Common myeloid progenitor, CD34-positive (primary cell): ENCODE measurements around the gene EFNA4.

ENCODE experiments used
- CTCF ChIA-PET: fragments of 350-600 bp; sonication (Branson Sonifier 250); formaldehyde crosslinking; loops from one replicate; lab custom pipeline; 2021; ENCODE audit warnings: antibody characterized with exemption; lab: Charles Lee
- POLR2A ChIA-PET: fragments of 350-600 bp; sonication (Branson Sonifier 250); formaldehyde crosslinking; loops from one replicate; lab custom pipeline; 2021; ENCODE audit warnings: antibody characterized with exemption; lab: Charles Lee
- DNase-seq, 3 donors: peaks; one replicate each; pipeline versions ENCODE4 v3.0.0 to v3.0.0-alpha.2; 2013
- H3K27ac ChIP-seq, 2 experiments: 1 replicate in 1 of 2; 2 replicates in 1 of 2; pipeline ENCODE4 v1.7.0; 2013; ENCODE audit warnings: inconsistent platforms in 2 of 2, low read length in 2 of 2, mild to moderate bottlenecking in 2 of 2, low read depth in 1 of 2, moderate library complexity in 1 of 2; ENCODE audit not compliant: severe bottlenecking in 2 of 2, insufficient read depth in 1 of 2, poor library complexity in 1 of 2
- H3K27me3 ChIP-seq, 5 experiments: replicated peaks in 2 of 5; 1 replicate in 3 of 5; 2 replicates in 2 of 5; pipeline versions ENCODE4 v1.6.1 to v1.7.0; 2013; ENCODE audit warnings: low read length in 4 of 5, mild to moderate bottlenecking in 2 of 5, moderate library complexity in 2 of 5, inconsistent platforms in 1 of 5; ENCODE audit not compliant: insufficient read depth in 5 of 5, control insufficient read depth in 4 of 5
- H3K36me3 ChIP-seq, 4 experiments: 1 replicate in 2 of 4; 2 replicates in 2 of 4; pipeline versions ENCODE4 v1.6.1 to v1.7.0; 2013; ENCODE audit warnings: low read length in 3 of 4, control low read depth in 1 of 4, mild to moderate bottlenecking in 1 of 4; ENCODE audit not compliant: control insufficient read depth in 4 of 4, insufficient read depth in 4 of 4
- H3K4me1 ChIP-seq, 4 experiments: 1 replicate in 3 of 4; 2 replicates in 1 of 4; pipeline versions ENCODE4 v1.6.1 to v1.7.1; 2013; ENCODE audit warnings: low read length in 3 of 4, mild to moderate bottlenecking in 3 of 4, control low read depth in 1 of 4, inconsistent platforms in 1 of 4, moderate library complexity in 1 of 4; ENCODE audit not compliant: control insufficient read depth in 4 of 4, insufficient read depth in 4 of 4; ENCODE audit errors: control extremely low read depth in 1 of 4
- H3K4me3 ChIP-seq, 7 experiments: 1 replicate in 4 of 7; 2 replicates in 3 of 7; pipeline versions ENCODE4 v1.5.1 to v1.7.0; 2013; ENCODE audit warnings: mild to moderate bottlenecking in 7 of 7, low read length in 6 of 7, moderate library complexity in 6 of 7, inconsistent platforms in 2 of 7, low read depth in 2 of 7, control low read depth in 1 of 7; ENCODE audit not compliant: insufficient read depth in 4 of 7, control insufficient read depth in 1 of 7; ENCODE audit errors: extremely low read depth in 1 of 7
- H3K9me3 ChIP-seq, 5 experiments: 1 replicate in 4 of 5; 2 replicates in 1 of 5; pipeline versions ENCODE4 v1.6.1 to v1.7.1; 2013; ENCODE audit warnings: low read length in 4 of 5, mild to moderate bottlenecking in 2 of 5, inconsistent platforms in 1 of 5, low read depth in 1 of 5, moderate library complexity in 1 of 5; ENCODE audit not compliant: control insufficient read depth in 4 of 5, insufficient read depth in 2 of 5; ENCODE audit errors: control extremely low read depth in 1 of 5
- WGBS: methylation state at CpG from one replicate; pipeline ENCODE4 v1.1.5; 2013; ENCODE audit not compliant: insufficient coverage; 5-methylcytosine and 5-hydroxymethylcytosine counted together

EFNA4 gene

DNA sequence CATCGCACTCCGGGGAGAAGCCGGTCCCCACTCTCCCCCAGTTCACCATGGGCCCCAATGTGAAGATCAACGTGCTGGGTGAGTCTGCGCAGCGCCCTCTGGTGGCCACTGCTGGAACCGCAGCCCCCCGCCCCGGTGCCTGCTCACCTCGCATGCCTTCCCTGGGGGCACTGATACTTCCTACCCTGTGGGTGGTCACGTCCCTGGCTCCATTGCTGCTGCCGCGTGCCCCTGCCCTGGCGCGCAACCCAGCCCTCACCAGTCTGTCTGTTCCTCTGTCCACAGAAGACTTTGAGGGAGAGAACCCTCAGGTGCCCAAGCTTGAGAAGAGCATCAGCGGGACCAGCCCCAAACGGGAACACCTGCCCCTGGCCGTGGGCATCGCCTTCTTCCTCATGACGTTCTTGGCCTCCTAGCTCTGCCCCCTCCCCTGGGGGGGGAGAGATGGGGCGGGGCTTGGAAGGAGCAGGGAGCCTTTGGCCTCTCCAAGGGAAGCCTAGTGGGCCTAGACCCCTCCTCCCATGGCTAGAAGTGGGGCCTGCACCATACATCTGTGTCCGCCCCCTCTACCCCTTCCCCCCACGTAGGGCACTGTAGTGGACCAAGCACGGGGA lies 22.7 kb downstream of the EFNA4 start:
- DNase-seq, result peak in 2 of 3 donors; percentile 80
- Histone ChIP-seq H3K27me3 (peaks cover 0 to 29% (median 18%) of the 10 kb centered on the region in 5 experiments), H3K4me3 (peak overlapping the region in 5 of 7 experiments; percentile 35 to 92 (median 82)), H3K27ac (no peak overlapping the region), H3K9me3 (no peaks in the 10 kb centered on the region), H3K36me3 (no peaks in the 10 kb centered on the region), H3K4me1 (peaks cover 2 to 54% (median 51%) of the 10 kb centered on the region in 4 experiments)
- WGBS, result 10% methylated on average over 21 of the region's 24 CpGs
- ChIA-PET CTCF (interaction anchor here (0.7 to 5.5 kb wide), 18 partner anchors 9 to 91 kb away, joined by 3 to 168 read pairs (median 12); partner anchors contain the start of genes ADAM15, EFNA4, KRTCAP2 and SLC50A1), POLR2A (interaction anchor here (2.1 kb wide), 1 partner anchor 87 kb away, joined by 5 read pairs; the partner anchor contains the start of gene KRTCAP2)

- WGBS, result 62% methylated on average over 4 of the region's 8 CpGs
- H3K4me1 ChIP-seq, result peaks cover 0 to 52% (median 48%) of the 10 kb centered on the region in 4 experiments
- no peaks in the 10 kb centered on the region for H3K36me3 ChIP-seq
- H3K9me3 ChIP-seq, result no peaks in the 10 kb centered on the region
- POLR2A ChIA-PET, result interaction anchor here (2.1 kb wide), 1 partner anchor 86 kb away, joined by 5 read pairs; the partner anchor contains the start of gene KRTCAP2
- peaks cover 0 to 21% (median 14%) of the 10 kb centered on the region in 5 experiments for H3K27me3 ChIP-seq
- DNase-seq, result peak in 1 of 3 donors; percentile 28
- CTCF ChIA-PET, result interaction anchor here (0.7 to 5.5 kb wide), 12 partner anchors 9 to 86 kb away, joined by 3 to 168 read pairs (median 12); partner anchors contain the start of genes ADAM15, EFNA4, KRTCAP2 and SLC50A1
- no peak overlapping the region for H3K27ac ChIP-seq
- H3K4me3 ChIP-seq, result peak overlapping the region in 2 of 7 experiments; percentile 17 to 83
Measured at GRCh38 chr1:155086856-155087535, 23.5 kb downstream of the EFNA4 start.

DNA sequence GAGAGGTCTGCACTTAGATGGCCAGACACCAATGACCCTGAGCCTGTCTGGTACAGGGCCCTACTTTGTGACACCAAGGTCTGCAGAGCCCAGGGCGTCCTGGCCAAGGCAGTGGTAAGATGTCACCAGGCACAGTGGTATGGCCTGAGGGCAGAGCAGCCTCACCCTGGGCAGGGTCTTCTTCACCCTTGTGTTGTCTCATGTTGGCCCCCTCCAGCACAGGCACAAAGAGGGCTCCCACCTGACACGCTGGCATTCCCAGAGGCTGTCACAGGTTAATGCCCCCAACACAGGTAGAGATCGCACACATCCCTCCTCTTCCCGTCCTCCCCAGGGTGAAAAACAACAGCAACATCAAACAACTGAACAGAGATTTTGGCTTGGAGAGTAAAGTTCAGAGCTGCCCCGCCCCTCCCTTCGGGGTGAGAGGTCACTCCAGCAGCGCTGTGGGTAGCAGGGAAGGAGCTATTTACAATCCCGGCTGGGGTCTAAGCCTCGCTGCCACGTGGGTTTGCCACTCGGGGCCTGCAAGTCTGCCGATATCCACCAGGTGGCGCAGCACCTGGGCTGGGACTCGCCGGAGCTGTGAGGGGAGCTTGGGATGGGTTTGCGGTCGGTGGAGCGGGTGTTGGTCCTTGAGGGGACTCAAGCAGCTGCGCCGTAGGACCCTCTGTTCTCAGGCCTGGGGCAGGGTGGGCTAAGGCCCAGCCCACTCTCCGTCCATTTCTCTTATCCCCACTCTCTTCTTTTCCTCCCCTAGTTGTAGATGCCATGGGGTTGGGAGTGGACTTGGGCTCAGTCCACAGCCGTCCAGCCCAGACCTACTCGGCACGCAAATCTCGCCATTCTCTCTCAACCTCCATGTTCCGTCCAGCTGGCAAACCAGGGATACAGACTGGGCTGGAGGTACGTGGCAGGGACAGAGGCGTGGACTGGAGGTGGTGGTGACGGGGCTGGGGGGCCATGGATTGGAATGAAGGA lies 27.8 kb downstream of the EFNA4 start:
- Histone ChIP-seq H3K4me1 (peaks cover 0 to 28% (median 26%) of the 10 kb centered on the region in 4 experiments), H3K4me3 (no peak overlapping the region), H3K9me3 (no peaks in the 10 kb centered on the region), H3K27ac (no peak overlapping the region), H3K27me3 (no peaks in the 10 kb centered on the region), H3K36me3 (no peaks in the 10 kb centered on the region)
- 34% methylated on average over 28 of the region's 29 CpGs for WGBS
- ChIA-PET CTCF (interaction anchor here (0.6 to 6.8 kb wide), 30 partner anchors 9 to 160 kb away, joined by 3 to 258 read pairs (median 5); partner anchors contain the start of genes EFNA1, EFNA4, KRTCAP2 and SLC50A1), POLR2A (interaction anchor here (0.6 to 1.1 kb wide), 2 partner anchors 21 to 37 kb away, joined by 4 read pairs; no protein-coding TSS in a partner anchor)
- peak; percentile 79 to 85 (median 80) for DNase-seq

- H3K4me3 ChIP-seq, result no peak overlapping the region
- H3K4me1 ChIP-seq, result peaks cover 0 to 20% (median 18%) of the 10 kb centered on the region in 4 experiments
- no peak for DNase-seq
- H3K36me3 ChIP-seq, result no peaks in the 10 kb centered on the region
- H3K9me3 ChIP-seq, result no peaks in the 10 kb centered on the region
- POLR2A ChIA-PET, result interaction anchor here (1.1 kb wide), 1 partner anchor 36 kb away, joined by 4 read pairs; no protein-coding TSS in a partner anchor
- 97% methylated on average over 6 of the region's 6 CpGs for WGBS
- H3K27ac ChIP-seq, result no peak overlapping the region
- CTCF ChIA-PET, result interaction anchor here (0.9 to 6.8 kb wide), 26 partner anchors 9 to 159 kb away, joined by 3 to 258 read pairs (median 5); partner anchors contain the start of genes EFNA1, EFNA4, KRTCAP2 and SLC50A1
- H3K27me3 ChIP-seq, result no peaks in the 10 kb centered on the region
Measured at GRCh38 chr1:155092131-155092530, 28.6 kb downstream of the EFNA4 start.

GRCh38 chr1:155092641-155093040 lies 29.1 kb downstream of the EFNA4 start:
- Histone ChIP-seq H3K27ac (no peak overlapping the region), H3K4me1 (peaks cover 0 to 19% (median 15%) of the 10 kb centered on the region in 4 experiments), H3K9me3 (no peaks in the 10 kb centered on the region), H3K36me3 (no peaks in the 10 kb centered on the region), H3K4me3 (no peak overlapping the region), H3K27me3 (no peaks in the 10 kb centered on the region)
- DNase-seq, result no peak
- CTCF ChIA-PET, result interaction anchor here (1.1 to 6.8 kb wide), 8 partner anchors 11 to 159 kb away, joined by 3 to 258 read pairs (median 10); partner anchors contain the start of genes EFNA1, KRTCAP2, SLC50A1 and TRIM46
- POLR2A ChIA-PET, result no interaction called here
- WGBS, result 88% methylated on average over 5 of the region's 12 CpGs
